ENCODE data around the gene SIK1.
"Not testable (repeated sequence)": the region's sequence is repeated elsewhere in the genome, so short reads cannot be mapped to it uniquely, and the experiment has no call there.

GRCh38 chr21:43403651-43404430 is 23.1 kb downstream of the SIK1 start:
- TF ChIP-seq TAF1 (IDR thresholded peaks at IDR 0.05; ENCODE audit: low read depth, low read length); POLR2A (IDR thresholded peaks at IDR 0.05; ENCODE audit: low read depth, low read length); POLR2AphosphoS5 (IDR thresholded peaks at IDR 0.05; ENCODE audit: low read depth, low read length); SPI1 (IDR thresholded peaks at IDR 0.05; ENCODE audit: low read depth, low read length); POU2F2 (IDR thresholded peaks at IDR 0.05; ENCODE audit: low read depth, low read length); PAX5 (IDR thresholded peaks at IDR 0.05; ENCODE audit: insufficient read depth, low read length, severe bottlenecking): not testable (repeated sequence)

Measured in GM12891 (cell line).